ENCODE measurements around the gene MOB4.

- TF ChIP-seq CTCF (conservative IDR thresholded peaks at IDR 0.05) (no peak), ZFX (IDR thresholded peaks at IDR 0.05) (no peak)
Observed at GRCh38 chr2:197487385-197487784, 28.5 kb upstream of the MOB4 start.
